DMS114 treated with DMSO at 0.1 percent for 48 hours (cell line): ENCODE measurements around the gene CMSS1.
A peak's percentile ranks its signal among the peaks of the same experiment; 100 is the strongest.

Source experiments
- DNase-seq: peaks from one replicate; lab custom pipeline; 2025; ENCODE audit not compliant: unreplicated experiment; lab: John Stamatoyannopoulos, UW

The CMSS1 gene

GRCh38 chr3:99873269-99874102 lies 55.8 kb downstream of the CMSS1 start:
- DNase-seq = no peak

- DNase-seq = no peak
Measured at GRCh38 chr3:99874237-99875002, 56.8 kb downstream of the CMSS1 start.

- DNase-seq = no peak
Measured at GRCh38 chr3:99875581-99875928, 57.9 kb downstream of the CMSS1 start.

GRCh38 chr3:99875929-99876841 lies 58.5 kb downstream of the CMSS1 start:
- peak; percentile 28 for DNase-seq

- no peak for DNase-seq
Measured at GRCh38 chr3:99877031-99877579, 59.4 kb downstream of the CMSS1 start.

- DNase-seq = no peak
Measured at GRCh38 chr3:99878005-99878404, 60.3 kb downstream of the CMSS1 start.

GRCh38 chr3:99879275-99879674 lies 61.6 kb downstream of the CMSS1 start:
- DNase-seq = no peak

GRCh38 chr3:99881121-99881524 lies 63.5 kb downstream of the CMSS1 start:
- DNase-seq = no peak

GRCh38 chr3:99882436-99883137 lies 64.9 kb downstream of the CMSS1 start:
- DNase-seq = no peak

- no peak for DNase-seq
Measured at GRCh38 chr3:99883138-99883461, 65.4 kb downstream of the CMSS1 start.

GRCh38 chr3:99883693-99884092 lies 66.0 kb downstream of the CMSS1 start:
- no peak for DNase-seq

GRCh38 chr3:99884484-99884883 lies 66.8 kb downstream of the CMSS1 start:
- DNase-seq = no peak

- DNase-seq = no peak
Measured at GRCh38 chr3:99885085-99885484, 67.4 kb downstream of the CMSS1 start.

- DNase-seq = no peak
Measured at GRCh38 chr3:99885851-99886250, 68.2 kb downstream of the CMSS1 start.

- no peak for DNase-seq
Measured at GRCh38 chr3:99891610-99892285, 74.1 kb downstream of the CMSS1 start.

- DNase-seq = no peak
Measured at GRCh38 chr3:99892332-99892731, 74.7 kb downstream of the CMSS1 start.

GRCh38 chr3:99895131-99895696 lies 77.6 kb downstream of the CMSS1 start:
- no peak for DNase-seq

GRCh38 chr3:99895703-99896441 lies 78.2 kb downstream of the CMSS1 start:
- DNase-seq = no peak

- DNase-seq = no peak
Measured at GRCh38 chr3:99896482-99896881, 78.8 kb downstream of the CMSS1 start.
